Measurements from ENCODE around the gene ZNF814.
"Not testable (repeated sequence)": the region's sequence is repeated elsewhere in the genome, so short reads cannot be mapped to it uniquely, and the experiment has no call there.

Gene ZNF814

GRCh38 chr19:57818378-57818777, 70.5 kb downstream of the ZNF814 start:
- in situ Hi-C loops (cut with MboI; ENCODE audit: low sequenced_read_pairs): no loop called here
- H3K36me3 ChIP-seq (replicated peaks): peaks cover 20% of the 10 kb centered on the region
- no peak for DNase-seq (ENCODE audit: low spot score in 2 of 2)
- H3K9me3 ChIP-seq: no peaks in the 10 kb centered on the region
- peaks cover 5% of the 10 kb centered on the region for H3K4me1 ChIP-seq
- no peaks in the 10 kb centered on the region for H3K27me3 ChIP-seq (ENCODE audit: low read depth)
- H3K4me3 ChIP-seq: no peak overlapping the region

DNA sequence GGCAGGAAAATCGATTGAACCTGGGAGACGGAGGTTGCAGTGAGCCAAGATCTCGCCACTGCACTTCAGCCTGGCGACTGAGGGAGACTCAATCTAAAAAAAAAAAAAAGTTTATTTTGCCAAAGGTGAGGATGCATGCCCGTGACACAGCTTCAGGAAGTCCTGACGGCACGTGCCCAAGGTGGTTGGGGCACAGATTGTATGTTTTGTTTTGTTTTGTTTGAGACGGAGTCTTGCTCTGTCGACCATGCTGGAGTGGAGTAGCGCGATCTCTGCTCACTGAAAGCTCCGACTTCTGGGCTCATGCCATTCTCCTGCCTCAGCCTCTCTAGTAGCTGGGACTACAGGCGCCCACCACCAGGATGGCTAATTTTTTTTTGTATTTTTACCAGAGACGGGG, 70.9 kb downstream of the ZNF814 start:
- Histone ChIP-seq H3K9me3 (no peaks in the 10 kb centered on the region), H3K4me1 (peaks cover 5% of the 10 kb centered on the region), H3K4me3 (no peak overlapping the region), H3K36me3 (replicated peaks) (peaks cover 18% of the 10 kb centered on the region), H3K27me3 (ENCODE audit: low read depth) (no peaks in the 10 kb centered on the region)
- DNase-seq (ENCODE audit: low spot score in 2 of 2): no peak
- in situ Hi-C loops (cut with MboI; ENCODE audit: low sequenced_read_pairs): no loop called here

- H3K4me3 ChIP-seq: no peak overlapping the region
- peaks cover 7% of the 10 kb centered on the region for H3K36me3 ChIP-seq (replicated peaks)
- DNase-seq (ENCODE audit: low spot score in 2 of 2): no peak
- no peaks in the 10 kb centered on the region for H3K27me3 ChIP-seq (ENCODE audit: low read depth)
- peaks cover 5% of the 10 kb centered on the region for H3K4me1 ChIP-seq
- no peaks in the 10 kb centered on the region for H3K9me3 ChIP-seq
- in situ Hi-C loops (cut with MboI; ENCODE audit: low sequenced_read_pairs): no loop called here
These were observed 72.2 kb downstream of the ZNF814 start for GRCh38 chr19:57816652-57817051.

DNA sequence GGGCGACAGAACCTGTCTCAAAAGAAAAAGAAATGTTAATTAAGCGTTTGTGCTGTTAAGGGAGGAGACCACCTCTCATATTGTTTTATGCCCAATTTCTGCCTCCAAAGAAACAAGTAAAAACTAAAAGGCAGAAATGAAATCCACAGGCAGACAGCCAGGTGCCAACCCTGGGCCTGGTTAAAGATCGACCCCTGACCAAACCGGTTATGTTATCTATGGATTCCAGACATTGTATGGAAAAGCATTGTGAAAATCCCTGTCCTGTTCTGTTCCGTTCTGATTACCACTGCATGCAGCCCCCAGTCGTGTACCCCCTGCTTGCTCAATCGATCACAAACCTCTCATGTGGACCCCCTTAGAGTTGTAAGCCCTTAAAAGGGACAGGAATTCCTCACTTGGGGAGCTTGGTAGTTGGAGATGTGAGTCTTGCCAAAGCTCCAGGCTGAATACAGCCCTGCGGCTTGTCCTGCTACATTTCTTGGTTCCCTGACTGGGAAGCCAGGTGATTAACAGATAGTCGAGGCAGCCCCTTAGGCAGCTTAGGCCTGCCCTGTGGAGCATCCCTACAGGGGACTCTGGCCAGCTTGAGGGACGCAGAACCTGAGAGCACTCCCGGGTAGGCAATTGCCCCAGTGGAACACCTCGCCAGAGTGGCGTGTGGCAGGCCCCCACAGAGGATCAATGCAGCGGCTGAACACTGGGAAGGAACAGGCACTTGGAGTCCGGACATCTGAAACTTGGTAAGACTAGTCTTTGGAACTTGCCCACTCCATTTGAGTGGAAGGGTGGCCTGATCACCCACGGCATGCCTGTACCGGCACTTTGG, 73.4 kb downstream of the ZNF814 start:
- no peak for DNase-seq (ENCODE audit: low spot score in 2 of 2)
- Histone ChIP-seq H3K36me3 (replicated peaks) (peaks cover under 1% of the 10 kb centered on the region), H3K9me3 (no peaks in the 10 kb centered on the region), H3K4me1 (no peaks in the 10 kb centered on the region; the same call in none of the 2 replicates), H3K27me3 (ENCODE audit: low read depth) (no peaks in the 10 kb centered on the region), H3K4me3 (peak overlapping the region; percentile 83)
- in situ Hi-C loops (cut with MboI; ENCODE audit: low sequenced_read_pairs): no loop called here

DNA sequence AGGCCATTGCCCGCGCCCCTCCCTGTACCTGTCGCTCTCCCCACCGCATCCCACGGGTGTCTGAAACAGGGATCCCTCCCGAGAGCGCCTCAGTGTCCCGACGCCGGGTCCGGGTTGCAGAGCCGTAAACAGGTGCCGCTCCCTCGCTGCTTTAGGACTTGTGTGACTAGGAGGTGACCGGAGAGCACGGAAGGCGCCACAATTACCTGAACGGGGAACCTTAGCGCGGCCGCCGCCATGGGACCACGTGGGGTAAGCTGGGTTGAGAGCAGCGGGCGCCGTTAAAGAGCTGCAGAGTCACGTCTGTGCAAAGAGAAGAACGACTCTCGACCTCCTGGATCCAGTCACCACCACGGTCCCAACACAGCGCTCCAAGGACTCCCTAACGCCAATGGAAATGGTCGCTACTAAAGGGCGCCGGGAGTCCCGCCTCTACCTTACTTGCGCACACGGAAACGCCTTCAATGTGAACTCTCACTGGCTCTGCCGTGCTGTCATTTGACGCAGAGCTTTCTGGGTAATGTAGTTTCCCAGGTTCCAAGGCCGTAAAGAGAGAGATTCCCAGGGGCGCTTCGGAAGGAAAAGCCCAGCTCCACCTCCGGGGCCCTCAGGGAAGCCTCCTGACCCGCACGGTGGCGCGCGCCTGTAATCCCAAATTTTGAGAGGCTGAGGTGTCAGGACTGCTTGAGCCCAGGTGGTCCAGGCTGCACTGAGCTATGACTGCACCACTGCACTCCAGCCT, 74.2 kb downstream of the ZNF814 start, which contains the start of gene ZNF552:
ZNF552 (minus strand) TSS at position 409 of the 742 bp plus-strand sequence; CDS start at position 239, 170 bp downstream.
- in situ Hi-C loops (cut with MboI; ENCODE audit: low sequenced_read_pairs): no loop called here
- Histone ChIP-seq H3K4me3 (peak within 1 kb of the TSS; percentile 83), H3K27me3 (ENCODE audit: low read depth) (no peaks in the 10 kb centered on the region), H3K4me1 (no peaks in the 10 kb centered on the region; the same call in 1 of the 2 replicates), H3K9me3 (no peaks in the 10 kb centered on the region), H3K36me3 (replicated peaks) (peaks cover 9% of the 10 kb centered on the region)
- peak; percentile 89 to 94 for DNase-seq (ENCODE audit: low spot score in 2 of 2)

DNA sequence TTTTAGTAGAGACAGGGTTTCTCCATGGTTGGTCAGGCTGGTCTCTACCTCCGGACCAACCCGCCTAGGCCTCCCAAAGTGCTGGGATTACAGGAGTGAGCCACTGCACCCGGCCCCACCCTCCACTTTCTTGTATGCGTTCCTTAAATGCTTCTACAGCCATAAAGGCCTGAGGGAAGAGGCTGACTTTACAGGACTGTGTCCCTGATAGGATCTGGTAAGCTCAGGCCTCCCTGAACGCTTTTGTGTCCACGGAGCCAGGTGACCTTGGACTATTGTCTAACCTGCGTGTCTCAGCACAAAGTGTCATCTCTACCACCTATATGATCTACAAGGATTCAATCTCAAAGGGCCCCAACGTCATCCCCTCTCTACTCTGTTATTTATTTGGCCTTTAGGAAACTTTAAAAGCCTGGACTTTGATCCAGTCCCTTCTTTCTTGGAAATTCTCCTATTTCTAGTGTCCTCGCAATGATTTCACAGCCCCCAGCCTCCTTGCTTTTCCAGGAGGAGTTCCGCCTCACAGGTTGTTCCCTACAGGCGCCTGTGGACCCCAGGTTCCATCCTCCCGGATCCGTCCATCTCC, 74.8 kb downstream of the ZNF814 start:
- peak; percentile 32 to 57 for DNase-seq (ENCODE audit: low spot score in 2 of 2)

DNA sequence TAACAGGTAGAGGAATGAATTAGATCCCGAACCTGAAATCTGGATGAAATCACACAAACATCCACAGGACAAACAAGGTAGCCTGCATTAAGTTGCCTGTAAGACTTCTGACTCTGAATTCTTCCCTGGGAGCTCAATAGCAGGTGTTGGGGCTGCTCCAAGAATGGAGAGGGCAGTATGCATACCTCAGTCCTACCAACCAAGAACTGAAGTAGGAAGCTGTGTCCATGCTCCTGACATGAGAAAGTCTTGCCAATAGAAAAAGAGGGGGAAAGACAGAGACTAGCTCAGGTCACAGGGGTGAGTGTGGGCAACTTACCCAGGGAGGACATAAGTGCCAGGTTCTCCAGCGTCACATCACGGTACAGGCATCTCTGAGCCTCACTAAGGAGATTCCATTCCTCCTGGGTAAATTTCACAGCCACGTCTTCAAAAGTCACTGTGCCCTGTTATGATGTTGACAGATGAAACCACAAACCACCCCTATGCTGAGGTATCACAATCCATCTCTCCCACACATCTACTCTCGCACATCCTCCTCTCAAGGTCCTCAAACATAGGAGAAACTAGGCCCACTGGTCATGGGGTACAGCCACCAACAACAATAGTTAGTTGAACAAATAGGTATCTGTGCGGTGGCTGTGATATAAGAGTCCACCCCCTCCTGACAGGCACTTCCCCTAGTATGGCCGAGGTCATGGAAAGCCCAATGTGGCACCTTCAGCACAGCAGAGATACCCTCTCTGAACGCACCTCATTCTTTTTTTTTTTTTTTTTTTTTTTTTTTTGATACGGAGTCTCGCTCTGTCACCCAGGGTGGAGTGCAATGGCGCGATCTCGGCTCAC, 75.6 kb downstream of the ZNF814 start:
- H3K4me1 ChIP-seq; H3K9me3 ChIP-seq; DNase-seq (ENCODE audit: low spot score in 2 of 2); in situ Hi-C loops (cut with MboI; ENCODE audit: low sequenced_read_pairs); H3K27me3 ChIP-seq (ENCODE audit: low read depth): not testable (repeated sequence)
- H3K4me3 ChIP-seq: peak overlapping the region; percentile 83
- peaks cover 18% of the 10 kb centered on the region for H3K36me3 ChIP-seq (replicated peaks)

More for the DNA sequence above, 74.8 kb downstream of the ZNF814 start:
- no peaks in the 10 kb centered on the region for H3K27me3 ChIP-seq (ENCODE audit: low read depth)
- H3K4me1 ChIP-seq: no peaks in the 10 kb centered on the region; the same call in 1 of the 2 replicates
- H3K4me3 ChIP-seq: peak overlapping the region; percentile 83
- in situ Hi-C loops (cut with MboI; ENCODE audit: low sequenced_read_pairs): no loop called here
- H3K36me3 ChIP-seq (replicated peaks): peaks cover 15% of the 10 kb centered on the region
- no peaks in the 10 kb centered on the region for H3K9me3 ChIP-seq

- no peaks in the 10 kb centered on the region; the same call in 1 of the 2 replicates for H3K4me1 ChIP-seq
- in situ Hi-C loops (cut with MboI; ENCODE audit: low sequenced_read_pairs): no loop called here
These were observed 76.6 kb downstream of the ZNF814 start for GRCh38 chr19:57812226-57812625.

GRCh38 chr19:57810410-57811295, 78.2 kb downstream of the ZNF814 start:
- in situ Hi-C loops (cut with MboI; ENCODE audit: low sequenced_read_pairs); H3K4me1 ChIP-seq; H3K4me3 ChIP-seq; H3K9me3 ChIP-seq; DNase-seq (ENCODE audit: low spot score in 2 of 2); H3K27me3 ChIP-seq (ENCODE audit: low read depth): not testable (repeated sequence)
- H3K36me3 ChIP-seq (replicated peaks): peaks cover 19% of the 10 kb centered on the region

More at GRCh38 chr19:57812226-57812625, 76.6 kb downstream of the ZNF814 start:
- Histone ChIP-seq H3K27me3 (ENCODE audit: low read depth) (no peaks in the 10 kb centered on the region), H3K4me3 (no peak overlapping the region), H3K9me3 (no peaks in the 10 kb centered on the region), H3K36me3 (replicated peaks) (peaks cover 19% of the 10 kb centered on the region)
- DNase-seq (ENCODE audit: low spot score in 2 of 2): no peak

DNA sequence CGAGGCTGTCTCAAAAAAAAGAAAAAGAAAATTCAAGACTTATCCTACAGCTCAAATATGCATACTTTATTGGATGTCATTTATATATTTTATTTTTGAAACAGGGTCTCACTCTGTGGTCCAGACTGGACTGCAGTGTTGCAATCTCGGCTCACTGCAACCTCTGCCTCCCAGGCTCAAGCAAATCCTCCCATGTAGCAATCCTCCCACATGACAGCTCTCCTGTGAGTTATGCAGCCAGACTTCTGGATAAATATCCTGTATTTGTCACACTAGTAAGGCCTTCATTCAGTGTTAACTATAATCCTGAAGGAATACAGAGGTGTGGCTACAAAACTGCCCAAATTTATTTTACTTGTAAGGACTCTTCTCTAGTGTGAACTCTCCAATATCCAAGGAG, 81.3 kb downstream of the ZNF814 start:
- DNase-seq (ENCODE audit: low spot score in 2 of 2): no peak
- no peak overlapping the region for H3K4me3 ChIP-seq
- no peaks in the 10 kb centered on the region for H3K27me3 ChIP-seq (ENCODE audit: low read depth)
- H3K4me1 ChIP-seq: no peaks in the 10 kb centered on the region
- H3K36me3 ChIP-seq (replicated peaks): peaks cover 19% of the 10 kb centered on the region
- H3K9me3 ChIP-seq: no peaks in the 10 kb centered on the region
- in situ Hi-C loops (cut with MboI; ENCODE audit: low sequenced_read_pairs): no loop called here

DNA sequence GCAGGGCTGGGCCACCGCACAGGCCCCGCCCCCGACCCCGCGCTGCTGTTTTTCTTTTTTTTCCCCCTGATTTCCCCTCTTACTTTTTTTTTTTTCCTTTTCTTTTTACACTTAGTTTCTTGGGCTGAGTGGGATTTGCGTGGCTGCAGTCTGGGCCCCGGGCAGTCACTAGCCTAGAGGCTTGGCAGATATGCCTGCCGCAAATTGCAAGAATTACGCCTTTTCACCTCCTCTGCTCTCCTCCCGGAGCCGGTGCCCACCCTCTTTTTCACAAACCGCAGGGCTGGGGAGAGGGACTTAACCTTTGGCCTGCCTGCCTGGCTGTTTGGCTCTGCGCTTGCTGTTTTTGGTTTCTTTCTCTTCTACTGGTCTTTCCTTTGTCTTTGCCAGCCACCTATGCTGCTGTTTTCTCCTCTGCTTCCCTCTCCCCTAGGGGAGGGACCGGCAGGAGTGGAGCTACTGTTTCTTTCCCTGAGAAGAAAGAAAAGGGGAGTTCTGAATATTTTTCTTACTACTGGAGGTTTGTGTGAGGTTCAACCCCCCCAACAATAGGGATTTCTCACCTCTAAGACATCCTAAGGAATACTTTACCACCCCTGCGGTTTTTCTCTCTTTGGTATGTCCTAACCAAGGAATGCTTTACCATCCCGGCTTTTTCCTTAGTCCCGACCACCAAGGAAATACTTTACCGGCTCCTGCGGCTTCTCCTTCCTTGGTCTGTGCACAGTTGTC, 85.1 kb downstream of the ZNF814 start:
- Histone ChIP-seq H3K9me3 (no peaks in the 10 kb centered on the region), H3K36me3 (replicated peaks) (peaks cover 4% of the 10 kb centered on the region), H3K27me3 (ENCODE audit: low read depth) (no peaks in the 10 kb centered on the region), H3K4me3 (no peak overlapping the region), H3K4me1 (0 out of 2 replicates have a peak, but pooled peaks cover 4% of the 10 kb centered on the region)
- no peak for DNase-seq (ENCODE audit: low spot score in 2 of 2)
- in situ Hi-C loops (cut with MboI; ENCODE audit: low sequenced_read_pairs): no loop called here

DNA sequence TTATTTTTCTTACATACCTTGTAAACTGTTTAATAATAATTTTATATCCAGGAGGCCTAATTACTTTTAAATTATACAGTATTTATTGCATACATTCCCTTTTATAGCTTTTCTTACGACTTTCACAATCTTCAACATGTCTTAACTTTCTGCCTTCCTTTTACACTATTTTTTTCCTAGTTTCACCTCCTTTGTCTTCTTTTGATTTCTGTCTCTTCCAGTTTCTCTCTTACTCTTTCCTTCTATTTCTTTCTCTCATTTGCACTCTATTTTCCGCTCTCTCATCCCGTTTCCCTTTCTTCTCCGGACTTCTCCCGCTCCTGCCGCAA, 85.6 kb downstream of the ZNF814 start:
- H3K4me3 ChIP-seq: no peak overlapping the region
- H3K36me3 ChIP-seq (replicated peaks): peaks cover 1% of the 10 kb centered on the region
- no peak for DNase-seq (ENCODE audit: low spot score in 2 of 2)
- 0 out of 2 replicates have a peak, but pooled peaks cover 4% of the 10 kb centered on the region for H3K4me1 ChIP-seq
- no peaks in the 10 kb centered on the region for H3K27me3 ChIP-seq (ENCODE audit: low read depth)
- no peaks in the 10 kb centered on the region for H3K9me3 ChIP-seq
- in situ Hi-C loops (cut with MboI; ENCODE audit: low sequenced_read_pairs): no loop called here
